Activated naive CD4-positive, alpha-beta T cell treated with anti-CD3 and anti-CD28 coated beads, Interleukin-2, amount 50 U/mL, for 16 hours (primary cell): Measurements from ENCODE around the gene GNL3L.
A peak's percentile ranks its signal among the peaks of the same experiment; 100 is the strongest.
"Not testable (repeated sequence)": the region's sequence is repeated elsewhere in the genome, so short reads cannot be mapped to it uniquely, and the experiment has no call there.

ENCODE experiments used
- DNase-seq: peaks from one replicate; pipeline ENCODE4 v3.0.0-alpha.2; 2020

Gene GNL3L

GRCh38 chrX:54529552-54530356 is at the start of gene GNL3L:
TSS of gene GNL3L (plus strand) at chrX:54530219. CDS start at chrX:54532567, 2,348 bp downstream.
- DNase-seq: peak; percentile 82

GRCh38 chrX:54482839-54483593 is 47.0 kb upstream of the GNL3L start:
- DNase-seq: no peak

GRCh38 chrX:54483946-54484345 is 46.1 kb upstream of the GNL3L start:
- no peak for DNase-seq

GRCh38 chrX:54484666-54485065 is 45.4 kb upstream of the GNL3L start:
- DNase-seq: no peak

GRCh38 chrX:54489819-54490218 is 40.2 kb upstream of the GNL3L start:
- DNase-seq: not testable (repeated sequence)

GRCh38 chrX:54492340-54492739 is 37.7 kb upstream of the GNL3L start:
- DNase-seq: no peak

GRCh38 chrX:54494166-54494988 is 35.6 kb upstream of the GNL3L start:
- DNase-seq: no peak

GRCh38 chrX:54494989-54495813 is 34.8 kb upstream of the GNL3L start:
- no peak for DNase-seq

GRCh38 chrX:54495814-54496516 is 34.1 kb upstream of the GNL3L start, which contains the start of gene FGD1:
TSS of gene FGD1 (minus strand) at chrX:54496234. CDS start at chrX:54495432, 802 bp downstream.
- peak; percentile 56 for DNase-seq

GRCh38 chrX:54496517-54496852 is 33.5 kb upstream of the GNL3L start:
- DNase-seq: no peak

- no peak for DNase-seq
Observed at GRCh38 chrX:54496936-54497335, 33.1 kb upstream of the GNL3L start.

- DNase-seq: no peak
Observed at GRCh38 chrX:54509400-54509799, 20.6 kb upstream of the GNL3L start.

GRCh38 chrX:54529151-54529550 is 868 bp upstream of the GNL3L start:
- DNase-seq: no peak

GRCh38 chrX:54530357-54530900 is 410 bp downstream of the GNL3L start:
- DNase-seq: no peak

- DNase-seq: no peak
Observed at GRCh38 chrX:54534271-54534670, 4.3 kb downstream of the GNL3L start.

- DNase-seq: no peak
Observed at GRCh38 chrX:54540289-54540688, 10.3 kb downstream of the GNL3L start.

GRCh38 chrX:54542239-54542638 is 12.2 kb downstream of the GNL3L start:
- not testable (repeated sequence) for DNase-seq

GRCh38 chrX:54550821-54551220 is 20.8 kb downstream of the GNL3L start:
- no peak for DNase-seq

GRCh38 chrX:54551801-54552200 is 21.8 kb downstream of the GNL3L start:
- no peak for DNase-seq

- not testable (repeated sequence) for DNase-seq
Observed at GRCh38 chrX:54555006-54555405, 25.0 kb downstream of the GNL3L start.

GRCh38 chrX:54560411-54560810 is 30.4 kb downstream of the GNL3L start:
- DNase-seq: no peak
